GM23248 (cell line): ENCODE measurements around the gene TEX26. TPM values are rescaled to one million over a fixed set of nuclear protein-coding genes. Genes with fewer than 3 reads are reported as not detected.

Experiments used
- DNase-seq: peaks from one replicate; pipeline ENCODE4 v3.0.0-alpha.2; 2015
- H2AFZ ChIP-seq: fragments of 200-600 bp; sonication (generic); 2 replicates; pipeline ENCODE4 v1.6.1; 2016; ENCODE audit warnings: antibody characterized with exemption
- H3F3A ChIP-seq: fragments of 200-600 bp; sonication (generic); 2 replicates; pipeline ENCODE4 v1.6.1; 2016; ENCODE audit warnings: mild to moderate bottlenecking, antibody characterized with exemption, mixed run types; ENCODE audit not compliant: insufficient read depth
- H3K27ac ChIP-seq: fragments of 200-600 bp; sonication (generic); 2 replicates; pipeline ENCODE4 v1.5.1; 2016; ENCODE audit warnings: mild to moderate bottlenecking
- H3K27me3 ChIP-seq: fragments of 200-600 bp; sonication (generic); replicated peaks from 2 replicates; pipeline ENCODE4 v1.6.1; 2016; ENCODE audit warnings: mild to moderate bottlenecking; ENCODE audit not compliant: insufficient read depth
- H3K36me3 ChIP-seq: fragments of 200-600 bp; sonication (generic); 2 replicates; pipeline ENCODE4 v1.6.1; 2016; ENCODE audit warnings: low read depth, mild to moderate bottlenecking
- H3K4me1 ChIP-seq: fragments of 200-600 bp; sonication (generic); 2 replicates; pipeline ENCODE4 v1.6.1; 2016; ENCODE audit warnings: mild to moderate bottlenecking; ENCODE audit not compliant: insufficient read depth
- H3K4me2 ChIP-seq: fragments of 200-600 bp; sonication (generic); one replicate; pipeline ENCODE4 v1.6.1; 2016; ENCODE audit warnings: mild to moderate bottlenecking; ENCODE audit not compliant: unreplicated experiment
- H3K4me3 ChIP-seq: fragments of 200-600 bp; sonication (generic); 2 replicates; pipeline ENCODE4 v1.5.1; 2016; ENCODE audit warnings: mild to moderate bottlenecking
- H3K79me2 ChIP-seq: fragments of 200-600 bp; sonication (generic); 2 replicates; pipeline ENCODE4 v1.6.1; 2016; ENCODE audit warnings: mild to moderate bottlenecking; ENCODE audit not compliant: insufficient read depth
- H3K9ac ChIP-seq: fragments of 200-600 bp; sonication (generic); 2 replicates; pipeline ENCODE4 v1.6.1; 2016; ENCODE audit warnings: mild to moderate bottlenecking
- H3K9me2 ChIP-seq: fragments of 200-600 bp; sonication (generic); 2 replicates; pipeline ENCODE4 v1.6.1; 2016; ENCODE audit warnings: mixed run types, mild to moderate bottlenecking, moderate library complexity; ENCODE audit not compliant: insufficient read depth
- H3K9me3 ChIP-seq: fragments of 200-600 bp; sonication (generic); one replicate; pipeline ENCODE4 v1.6.1; 2017; ENCODE audit warnings: low read depth
- H4K20me1 ChIP-seq: fragments of 200-600 bp; sonication (generic); 2 replicates; pipeline ENCODE4 v1.6.0; 2016; ENCODE audit not compliant: insufficient read depth
- EZH2 ChIP-seq: fragments of 200-600 bp; sonication (generic); IDR thresholded peaks from 2 replicates; pipeline ENCODE4 v1.6.1; 2018; ENCODE audit warnings: antibody characterized with exemption, mild to moderate bottlenecking; ENCODE audit not compliant: insufficient read depth, poor library complexity, severe bottlenecking
- EZH2phosphoT487 ChIP-seq: fragments of 200-600 bp; sonication (generic); IDR thresholded peaks from 2 replicates; pipeline ENCODE4 v1.6.1; 2018; ENCODE audit warnings: antibody characterized with exemption, moderate library complexity, mild to moderate bottlenecking, low read depth; ENCODE audit not compliant: insufficient read depth
- WGBS, 2 experiments: methylation state at CpG; one replicate each; pipeline ENCODE4 v1.1.6; 2015 to 2017; ENCODE audit warnings: low lambda C conversion rate in 2 of 2, low coverage in 1 of 2; ENCODE audit errors: missing lambda C conversion rate in 2 of 2; 5-methylcytosine and 5-hydroxymethylcytosine counted together
- in situ Hi-C: fragments of 300-500 bp; cut with MboI; formaldehyde crosslinking; loops from 2 replicates; pipeline ENCODE4 v1.15.0; 2020
- polyA plus RNA-seq: library from polyadenylated mRNA; unstranded; fragments of >200 nt; fragmentation: Nextera tagmentation; extraction: Ambion mirVana; gene quantifications from 2 replicates; pipeline ENCODE4 v1.2.1, GENCODE V29; 2016
- total RNA-seq: library from RNA; depleted of rRNA; stranded (reverse); fragments of >200 nt; shearing (Covaris generic); gene quantifications from 2 replicates; pipeline ENCODE4 v1.2.3, GENCODE V29; 2014

The TEX26 gene
- total and polyA plus RNA-seq, 2 experiments from 2014 or later: 0.22 TPM; not detected in 1

- H3K4me1 ChIP-seq: peaks cover 16% of the 10 kb centered on the region
- peaks cover 6% of the 10 kb centered on the region; the same call in 1 of the 2 replicates for H3F3A ChIP-seq
- H3K27me3 ChIP-seq: 0 out of 2 replicates have a peak, but pooled peaks cover 7% of the 10 kb centered on the region
- no peaks in the 10 kb centered on the region for H3K36me3 ChIP-seq
- TF ChIP-seq EZH2phosphoT487: no peak
- TF ChIP-seq EZH2: no peak
- no peaks in the 10 kb centered on the region for H3K9me2 ChIP-seq
- no peaks in the 10 kb centered on the region for H3K79me2 ChIP-seq
- DNase-seq: no peak
- H4K20me1 ChIP-seq: no peaks in the 10 kb centered on the region
- in situ Hi-C loops: no loop called here
- H3K4me2 ChIP-seq: no peak overlapping the region
- no peak overlapping the region for H3K4me3 ChIP-seq
- H2AFZ ChIP-seq: no peak overlapping the region
- H3K27ac ChIP-seq: no peak overlapping the region
- H3K9ac ChIP-seq: no peak overlapping the region
- H3K9me3 ChIP-seq: no peaks in the 10 kb centered on the region
- 70 to 78% methylated on average over 3 of the region's 3 CpGs for WGBS, 2 experiments
Observed at GRCh38 chr13:30966101-30966500, 33.6 kb downstream of the TEX26 start.

DNA sequence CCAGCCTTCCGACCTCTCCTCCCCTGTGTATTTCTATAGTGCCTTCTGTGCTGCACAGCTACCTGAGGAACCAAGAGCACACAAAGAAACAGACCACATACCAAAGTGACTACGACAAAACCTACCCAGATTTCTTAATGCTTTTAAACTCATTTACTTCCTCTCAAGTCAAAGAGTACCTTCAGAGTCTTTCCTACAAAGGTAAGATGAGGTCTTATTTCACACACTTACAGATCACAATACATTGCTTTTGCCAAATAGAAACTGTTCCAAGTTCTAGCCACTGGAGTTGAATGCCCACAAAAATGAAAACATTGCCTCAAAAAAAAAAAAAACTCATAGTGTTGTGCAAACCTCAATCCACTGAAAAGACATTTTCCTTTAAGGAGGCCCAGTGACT, 36.4 kb downstream of the TEX26 start:
- H3K36me3 ChIP-seq: no peaks in the 10 kb centered on the region
- no peaks in the 10 kb centered on the region for H3K79me2 ChIP-seq
- no peaks in the 10 kb centered on the region for H3K9me3 ChIP-seq
- H3K27me3 ChIP-seq: no peaks in the 10 kb centered on the region
- no peak for TF ChIP-seq EZH2phosphoT487
- no peak for TF ChIP-seq EZH2
- H3K9me2 ChIP-seq: no peaks in the 10 kb centered on the region
- H2AFZ ChIP-seq: no peak overlapping the region
- H3K4me3 ChIP-seq: no peak overlapping the region
- WGBS, 2 experiments: 51 to 56% methylated on average over 2 of the region's 2 CpGs
- H3F3A ChIP-seq: peaks cover 12% of the 10 kb centered on the region
- DNase-seq: peak; percentile 61
- no peak overlapping the region for H3K9ac ChIP-seq
- peaks cover 34% of the 10 kb centered on the region for H3K4me1 ChIP-seq
- H4K20me1 ChIP-seq: no peaks in the 10 kb centered on the region
- in situ Hi-C loops: no loop called here
- H3K27ac ChIP-seq: no peak overlapping the region
- peak overlapping the region; percentile 21 for H3K4me2 ChIP-seq

- Histone ChIP-seq H3F3A (peaks cover 12% of the 10 kb centered on the region), H3K4me2 (peak overlapping the region; percentile 46), H4K20me1 (no peaks in the 10 kb centered on the region), H3K4me3 (no peak overlapping the region), H3K27ac (peak overlapping the region; percentile 14; the same call in 1 of the 2 replicates), H3K9me2 (no peaks in the 10 kb centered on the region), H3K9ac (no peak overlapping the region), H3K36me3 (no peaks in the 10 kb centered on the region), H3K9me3 (no peaks in the 10 kb centered on the region), H3K79me2 (no peaks in the 10 kb centered on the region), H3K4me1 (peaks cover 34% of the 10 kb centered on the region), H3K27me3 (no peaks in the 10 kb centered on the region), H2AFZ (0 out of 2 replicates have a peak overlapping the region, but pooled peaks have one; percentile 3)
- WGBS, 2 experiments: 41 to 49% methylated on average over 2 of the region's 2 CpGs
- DNase-seq: peak; percentile 65
- in situ Hi-C loops: no loop called here
- TF ChIP-seq EZH2phosphoT487: no peak
- no peak for TF ChIP-seq EZH2
Observed at GRCh38 chr13:30971575-30971974, 39.1 kb downstream of the TEX26 start.

- Histone ChIP-seq H3K4me1 (peaks cover 41% of the 10 kb centered on the region), H4K20me1 (no peaks in the 10 kb centered on the region), H3K27me3 (no peaks in the 10 kb centered on the region), H3K4me2 (no peak overlapping the region), H3K9me3 (no peaks in the 10 kb centered on the region), H3K36me3 (no peaks in the 10 kb centered on the region), H3K27ac (no peak overlapping the region), H3K79me2 (no peaks in the 10 kb centered on the region), H3K9me2 (no peaks in the 10 kb centered on the region), H3F3A (peaks cover 20% of the 10 kb centered on the region), H3K9ac (no peak overlapping the region), H3K4me3 (no peak overlapping the region), H2AFZ (no peak overlapping the region)
- DNase-seq: peak; percentile 35
- in situ Hi-C loops: no loop called here
- TF ChIP-seq EZH2phosphoT487 (0 out of 2 replicates have a peak, but pooled peaks have one; percentile 46), EZH2 (no peak)
- 0 to 12% methylated on average over 1 of the region's 1 CpG for WGBS, 2 experiments
Observed at GRCh38 chr13:30972888-30973377, 40.5 kb downstream of the TEX26 start.

DNA sequence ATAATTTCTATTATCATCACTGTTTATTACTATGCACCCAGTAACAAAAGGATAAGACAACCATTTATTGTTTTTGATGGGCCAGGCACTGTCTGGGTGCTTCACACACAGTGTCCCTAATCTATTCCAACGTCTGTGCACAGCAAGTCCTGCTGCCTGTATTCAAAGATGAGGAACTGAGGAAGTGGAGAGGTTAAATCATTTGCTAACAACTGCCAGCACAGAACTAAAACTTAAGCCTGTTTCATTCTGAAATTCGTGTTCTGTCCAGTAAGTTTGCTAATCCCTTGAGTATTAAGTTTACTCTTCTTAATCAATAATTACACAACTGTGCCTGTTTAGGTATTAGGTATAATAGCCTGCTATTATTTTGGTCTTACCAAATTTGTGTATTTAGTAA, 41.9 kb downstream of the TEX26 start:
- no peak overlapping the region for H3K27ac ChIP-seq
- peaks cover 22% of the 10 kb centered on the region for H3F3A ChIP-seq
- H3K9me3 ChIP-seq: no peaks in the 10 kb centered on the region
- DNase-seq: no peak
- H2AFZ ChIP-seq: no peak overlapping the region
- H3K4me1 ChIP-seq: peaks cover 40% of the 10 kb centered on the region
- in situ Hi-C loops: no loop called here
- no peaks in the 10 kb centered on the region for H3K79me2 ChIP-seq
- H3K27me3 ChIP-seq: no peaks in the 10 kb centered on the region
- no peak overlapping the region for H3K9ac ChIP-seq
- H3K4me2 ChIP-seq: no peak overlapping the region
- no peak overlapping the region for H3K4me3 ChIP-seq
- H4K20me1 ChIP-seq: no peaks in the 10 kb centered on the region
- H3K36me3 ChIP-seq: no peaks in the 10 kb centered on the region
- no peak for TF ChIP-seq EZH2
- TF ChIP-seq EZH2phosphoT487: no peak
- WGBS, 2 experiments: 66 to 69% methylated on average over 2 of the region's 2 CpGs
- no peaks in the 10 kb centered on the region for H3K9me2 ChIP-seq
